ENCODE data around the gene ALX3. TPM values are rescaled to one million over a fixed set of nuclear protein-coding genes. Genes with fewer than 3 reads are reported as not detected.
A peak's percentile ranks its signal among the peaks of the same experiment; 100 is the strongest.

Gene ALX3
- total RNA-seq, 1 donor from 2014 or later: not detected

DNA sequence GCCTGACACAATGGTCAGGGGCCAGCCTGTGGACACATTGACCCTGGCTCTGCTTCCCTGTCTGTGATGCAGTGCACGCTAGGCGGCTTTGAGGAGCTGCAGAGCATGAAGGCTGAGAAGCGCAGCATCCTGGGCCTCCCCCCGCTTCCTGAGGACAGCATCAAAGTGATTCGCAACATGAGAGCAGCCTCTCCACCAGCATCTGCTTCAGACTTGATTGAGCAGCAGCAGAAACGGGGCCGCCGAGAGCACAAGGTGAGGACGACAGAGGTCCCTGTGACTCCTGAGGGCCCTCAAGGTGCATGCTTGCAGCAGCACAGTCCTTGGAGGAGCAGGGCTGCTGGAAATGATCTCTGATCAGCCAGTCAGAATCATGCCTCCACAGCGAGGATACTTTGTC, 27.5 kb downstream of the ALX3 start:
- Mint-ChIP-seq H3K4me3 (ENCODE audit: unreplicated experiment) (no peak overlapping the region), H3K27ac (ENCODE audit: unreplicated experiment) (no peak overlapping the region), H3K4me1 (ENCODE audit: unreplicated experiment) (no peaks in the 10 kb centered on the region), H3K27me3 (ENCODE audit: unreplicated experiment) (no peaks in the 10 kb centered on the region), H3K9me3 (ENCODE audit: unreplicated experiment) (no peaks in the 10 kb centered on the region), H3K36me3 (ENCODE audit: unreplicated experiment) (peaks cover 66% of the 10 kb centered on the region)
- DNase-seq (ENCODE audit: extremely low spot score, unreplicated experiment): no peak
- TF ChIP-seq, protein P1, sequence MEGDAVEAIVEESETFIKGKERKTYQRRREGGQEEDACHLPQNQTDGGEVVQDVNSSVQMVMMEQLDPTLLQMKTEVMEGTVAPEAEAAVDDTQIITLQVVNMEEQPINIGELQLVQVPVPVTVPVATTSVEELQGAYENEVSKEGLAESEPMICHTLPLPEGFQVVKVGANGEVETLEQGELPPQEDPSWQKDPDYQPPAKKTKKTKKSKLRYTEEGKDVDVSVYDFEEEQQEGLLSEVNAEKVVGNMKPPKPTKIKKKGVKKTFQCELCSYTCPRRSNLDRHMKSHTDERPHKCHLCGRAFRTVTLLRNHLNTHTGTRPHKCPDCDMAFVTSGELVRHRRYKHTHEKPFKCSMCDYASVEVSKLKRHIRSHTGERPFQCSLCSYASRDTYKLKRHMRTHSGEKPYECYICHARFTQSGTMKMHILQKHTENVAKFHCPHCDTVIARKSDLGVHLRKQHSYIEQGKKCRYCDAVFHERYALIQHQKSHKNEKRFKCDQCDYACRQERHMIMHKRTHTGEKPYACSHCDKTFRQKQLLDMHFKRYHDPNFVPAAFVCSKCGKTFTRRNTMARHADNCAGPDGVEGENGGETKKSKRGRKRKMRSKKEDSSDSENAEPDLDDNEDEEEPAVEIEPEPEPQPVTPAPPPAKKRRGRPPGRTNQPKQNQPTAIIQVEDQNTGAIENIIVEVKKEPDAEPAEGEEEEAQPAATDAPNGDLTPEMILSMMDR (IDR thresholded peaks at IDR 0.05): no peak

DNA sequence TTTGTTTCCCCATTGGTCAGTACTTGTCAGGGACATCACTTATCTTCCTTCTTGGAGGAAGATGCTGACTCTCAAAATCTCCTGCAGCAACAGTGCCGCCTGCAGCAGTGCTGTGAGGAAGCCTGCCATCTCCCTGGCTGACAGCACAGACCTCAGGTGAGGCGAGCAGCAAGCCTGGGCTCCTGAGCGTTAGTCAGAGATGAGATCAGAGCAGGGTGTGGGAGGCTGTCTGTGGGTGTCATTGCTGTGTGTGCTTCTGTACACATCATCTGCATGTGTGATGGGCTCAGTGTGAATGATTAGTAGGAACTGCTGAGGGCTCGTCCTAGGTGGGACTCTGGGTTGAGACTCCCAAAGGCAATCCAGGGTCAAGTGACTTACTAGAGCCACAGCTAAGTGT, 29.9 kb downstream of the ALX3 start:
- Mint-ChIP-seq H3K9me3 (ENCODE audit: unreplicated experiment) (no peaks in the 10 kb centered on the region), H3K27me3 (ENCODE audit: unreplicated experiment) (no peaks in the 10 kb centered on the region), H3K4me3 (ENCODE audit: unreplicated experiment) (no peak overlapping the region), H3K4me1 (ENCODE audit: unreplicated experiment) (peaks cover 13% of the 10 kb centered on the region), H3K27ac (ENCODE audit: unreplicated experiment) (no peak overlapping the region), H3K36me3 (ENCODE audit: unreplicated experiment) (peaks cover 50% of the 10 kb centered on the region)
- TF ChIP-seq, protein P1 (IDR thresholded peaks at IDR 0.05): no peak
- DNase-seq (ENCODE audit: extremely low spot score, unreplicated experiment): no peak

DNA sequence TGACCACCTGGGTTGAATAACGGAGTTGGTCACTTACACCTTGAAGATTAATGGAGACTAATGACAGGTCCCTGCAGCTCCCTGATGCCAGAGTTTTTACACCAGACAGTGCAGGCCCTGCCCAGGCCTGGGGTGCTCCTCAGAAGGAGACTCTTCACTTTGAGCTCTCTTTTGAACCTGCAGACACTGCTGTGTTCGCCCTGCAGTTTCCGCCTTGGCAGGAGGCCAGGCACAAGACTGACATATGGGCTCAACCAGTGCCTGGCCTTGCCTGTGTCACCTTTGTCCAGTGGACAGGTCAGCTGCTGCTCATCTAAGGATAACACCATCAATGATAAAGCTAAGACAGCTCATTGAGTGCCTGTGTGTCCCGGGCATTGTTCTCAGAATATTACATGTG, 30.8 kb downstream of the ALX3 start:
- Mint-ChIP-seq H3K4me3 (ENCODE audit: unreplicated experiment) (no peak overlapping the region), H3K36me3 (ENCODE audit: unreplicated experiment) (peaks cover 43% of the 10 kb centered on the region), H3K9me3 (ENCODE audit: unreplicated experiment) (no peaks in the 10 kb centered on the region), H3K27ac (ENCODE audit: unreplicated experiment) (no peak overlapping the region), H3K27me3 (ENCODE audit: unreplicated experiment) (no peaks in the 10 kb centered on the region), H3K4me1 (ENCODE audit: unreplicated experiment) (peaks cover 18% of the 10 kb centered on the region)
- TF ChIP-seq, protein P1 (IDR thresholded peaks at IDR 0.05): no peak
- no peak for DNase-seq (ENCODE audit: extremely low spot score, unreplicated experiment)

DNA sequence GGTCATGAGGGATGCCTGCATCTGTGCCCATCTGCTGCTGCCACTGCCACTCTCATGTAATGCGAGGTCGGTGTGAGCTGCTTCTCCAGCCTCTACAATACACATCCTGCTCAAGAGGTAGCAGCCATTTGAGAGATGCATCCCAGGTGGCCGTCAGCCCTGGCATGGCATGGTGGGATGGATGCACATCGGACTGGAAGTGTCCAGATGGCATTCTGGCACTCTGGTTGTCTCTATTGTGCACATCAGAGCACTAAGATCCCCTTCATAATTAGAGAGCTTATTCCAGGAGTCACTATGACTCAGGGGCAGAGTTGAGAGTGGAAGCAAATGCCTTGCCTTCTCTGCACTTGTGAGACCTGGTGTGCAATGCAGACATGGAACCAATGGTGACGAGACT, 32.2 kb downstream of the ALX3 start:
- H3K4me1 Mint-ChIP-seq (ENCODE audit: unreplicated experiment): peaks cover 24% of the 10 kb centered on the region
- H3K27me3 Mint-ChIP-seq (ENCODE audit: unreplicated experiment): no peaks in the 10 kb centered on the region
- no peaks in the 10 kb centered on the region for H3K9me3 Mint-ChIP-seq (ENCODE audit: unreplicated experiment)
- TF ChIP-seq, protein P1 (IDR thresholded peaks at IDR 0.05): no peak
- no peak for DNase-seq (ENCODE audit: extremely low spot score, unreplicated experiment)
- H3K27ac Mint-ChIP-seq (ENCODE audit: unreplicated experiment): no peak overlapping the region
- no peak overlapping the region for H3K4me3 Mint-ChIP-seq (ENCODE audit: unreplicated experiment)
- H3K36me3 Mint-ChIP-seq (ENCODE audit: unreplicated experiment): peaks cover 33% of the 10 kb centered on the region

DNA sequence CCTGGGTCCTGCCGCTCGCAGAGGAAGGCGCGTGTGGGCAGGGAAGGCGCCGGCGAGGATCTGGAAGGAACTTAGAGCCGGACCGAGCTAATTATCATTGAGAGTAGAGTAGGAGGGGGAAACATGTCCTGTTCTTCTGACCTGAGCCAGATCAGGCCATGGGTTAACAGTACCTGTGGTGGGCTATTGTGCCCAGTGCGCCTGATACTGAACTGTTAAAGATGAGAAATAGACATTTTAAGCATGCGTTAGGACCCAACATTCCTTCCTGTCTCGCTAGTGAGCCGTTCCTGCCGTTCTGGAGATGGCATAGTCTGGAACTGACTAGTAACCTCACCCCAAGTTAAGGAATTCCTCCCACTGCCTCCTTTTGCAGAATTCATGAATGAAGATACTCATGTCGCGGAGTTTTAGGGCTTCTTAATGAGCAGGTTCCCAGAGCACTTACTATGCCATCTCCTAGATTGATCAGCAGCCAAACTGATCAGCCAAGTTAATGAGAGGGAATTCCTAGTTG, 35.2 kb downstream of the ALX3 start:
- Mint-ChIP-seq H3K4me3 (ENCODE audit: unreplicated experiment) (peak overlapping the region; percentile 92), H3K9me3 (ENCODE audit: unreplicated experiment) (no peaks in the 10 kb centered on the region), H3K27ac (ENCODE audit: unreplicated experiment) (peak overlapping the region; percentile 83), H3K36me3 (ENCODE audit: unreplicated experiment) (peaks cover 18% of the 10 kb centered on the region), H3K4me1 (ENCODE audit: unreplicated experiment) (peaks cover 29% of the 10 kb centered on the region), H3K27me3 (ENCODE audit: unreplicated experiment) (no peaks in the 10 kb centered on the region)
- TF ChIP-seq, protein P1 (IDR thresholded peaks at IDR 0.05): no peak
- no peak for DNase-seq (ENCODE audit: extremely low spot score, unreplicated experiment)
